PFSK-1 (cell line): ENCODE data around the gene HOATZ.

Experiments
- POLR2AphosphoS5 ChIP-seq: IDR thresholded peaks from 2 replicates; pipeline ENCODE4 v1.6.1; 2012; ENCODE audit warnings: low read depth, mild to moderate bottlenecking, control low read depth, low read length, moderate library complexity
- SIN3A ChIP-seq: IDR thresholded peaks from 2 replicates; pipeline ENCODE4 v1.6.1; 2012; ENCODE audit warnings: mild to moderate bottlenecking, low read length, moderate library complexity, borderline replicate concordance; ENCODE audit not compliant: insufficient read depth
- TAF1 ChIP-seq: IDR thresholded peaks from 2 replicates; pipeline ENCODE4 v1.6.1; 2012; ENCODE audit warnings: low read length, control low read depth, borderline replicate concordance; ENCODE audit not compliant: insufficient read depth

GRCh38 chr11:111549869-111550203 lies 35.3 kb downstream of the HOATZ start:
- TF ChIP-seq POLR2AphosphoS5 (no peak), TAF1 (no peak), SIN3A (no peak)
